HG03159 (cell line): ENCODE data around the gene HERC6.
"Not testable (repeated sequence)": the region's sequence is repeated elsewhere in the genome, so short reads cannot be mapped to it uniquely, and the experiment has no call there.

Source experiments
- ATAC-seq: cut with Tn5 transposase; IDR thresholded peaks from one replicate; pipeline ENCODE4 v1.9.1; 2021; ENCODE audit warnings: mild to moderate bottlenecking, moderate library complexity; ENCODE audit not compliant: unreplicated experiment

The HERC6 gene

DNA sequence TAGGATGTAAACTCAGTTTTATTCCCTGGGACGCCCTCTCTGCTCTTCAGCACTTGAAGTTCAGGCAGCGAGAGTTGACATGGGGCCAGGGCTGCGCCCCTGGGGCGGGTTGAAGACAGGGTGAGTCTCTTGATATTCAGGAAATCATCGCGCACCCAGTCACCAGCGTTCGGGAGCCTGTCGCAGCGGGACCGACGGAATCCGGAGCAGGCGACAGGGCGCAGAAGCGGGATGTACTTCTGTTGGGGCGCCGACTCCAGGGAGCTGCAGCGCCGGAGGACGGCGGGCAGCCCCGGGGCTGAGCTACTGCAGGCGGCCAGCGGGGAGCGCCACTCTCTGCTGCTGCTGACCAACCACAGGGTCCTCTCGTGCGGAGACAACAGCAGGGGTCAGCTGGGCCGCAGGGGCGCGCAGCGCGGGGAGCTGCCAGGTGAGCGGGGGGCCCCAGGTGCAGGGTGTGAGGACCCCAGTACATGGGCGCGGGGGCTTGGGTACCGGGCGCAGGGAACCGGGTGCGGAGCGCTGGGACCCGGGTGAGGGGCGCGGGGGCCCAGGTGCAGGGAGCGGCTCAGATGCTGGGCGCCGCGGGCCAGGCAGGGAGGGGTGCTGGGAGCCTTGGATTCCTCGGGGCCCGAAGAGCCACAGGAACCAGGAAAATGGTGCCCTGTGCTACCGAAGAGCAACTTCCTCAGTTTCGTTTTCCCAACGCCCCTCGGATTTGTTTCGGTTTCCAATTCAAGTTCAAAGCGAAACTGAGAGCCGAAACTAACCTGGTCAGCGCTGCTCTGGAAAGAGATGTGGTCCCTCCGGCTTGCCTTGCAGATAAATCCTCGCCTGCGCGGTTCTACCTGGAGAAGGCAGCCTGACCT, at the start of gene HERC6:
TSS of gene HERC6 (plus strand) at position 162 of the 869 bp plus-strand sequence. CDS start at position 232, 70 bp downstream.
- peak; percentile 76 for ATAC-seq

DNA sequence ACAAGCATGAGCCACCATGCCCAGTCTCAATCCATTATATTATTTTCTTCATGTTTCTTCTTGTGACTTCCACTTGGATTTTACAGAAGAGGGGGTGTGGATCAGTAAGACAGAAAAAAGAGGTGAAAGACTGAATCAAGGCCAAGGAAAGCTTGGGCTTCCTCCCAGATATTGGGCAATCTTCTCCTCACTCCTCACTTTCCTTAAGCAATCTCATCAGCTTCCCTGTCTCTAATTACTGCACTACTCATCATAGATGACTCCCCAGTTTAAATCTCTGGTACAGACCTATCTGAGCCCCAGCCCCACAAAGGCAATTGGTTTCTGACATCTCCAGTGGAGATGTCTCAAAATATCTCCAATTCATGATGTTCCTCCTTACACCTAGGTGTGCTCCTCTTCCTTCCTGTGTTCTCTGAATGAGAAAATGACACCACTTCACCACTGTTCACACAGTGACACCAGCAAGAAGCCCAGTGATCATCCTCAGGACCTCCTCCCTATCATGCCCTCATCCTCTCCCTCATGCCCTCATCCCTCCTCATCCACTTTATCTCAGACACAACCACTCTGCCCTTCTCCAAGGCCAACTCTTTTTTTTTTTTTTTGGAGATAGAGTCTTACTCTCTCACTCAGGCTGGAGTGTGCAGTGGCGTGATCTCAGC, 44.8 kb upstream of the HERC6 start:
- no peak for ATAC-seq

DNA sequence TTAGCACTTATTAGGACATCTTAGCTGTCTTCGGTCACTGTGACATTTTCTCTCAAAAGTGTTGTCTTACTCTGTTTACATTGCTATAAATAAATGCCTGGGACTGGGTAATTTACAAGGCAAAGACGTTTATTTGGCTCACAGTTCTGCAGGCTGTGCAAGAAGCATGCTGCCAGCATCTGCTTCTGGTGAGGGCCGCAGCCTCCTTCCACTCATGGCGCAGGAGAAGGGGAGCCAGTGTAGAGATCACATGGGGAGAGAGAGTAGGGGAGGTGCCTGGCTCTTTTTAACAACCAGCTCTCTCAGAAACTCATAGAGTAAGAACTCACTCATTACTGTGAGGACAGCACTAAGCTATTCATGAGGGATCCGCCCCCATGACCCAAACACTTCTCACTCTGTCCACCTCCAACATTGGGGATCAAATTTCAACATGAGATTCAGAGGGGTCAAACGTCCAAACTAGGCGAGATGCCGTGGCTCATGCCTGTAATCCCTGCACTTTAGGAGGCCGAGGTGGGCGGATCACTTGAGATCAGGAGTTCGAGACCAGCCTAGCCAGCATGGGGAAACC, 43.5 kb upstream of the HERC6 start:
- ATAC-seq = no peak

DNA sequence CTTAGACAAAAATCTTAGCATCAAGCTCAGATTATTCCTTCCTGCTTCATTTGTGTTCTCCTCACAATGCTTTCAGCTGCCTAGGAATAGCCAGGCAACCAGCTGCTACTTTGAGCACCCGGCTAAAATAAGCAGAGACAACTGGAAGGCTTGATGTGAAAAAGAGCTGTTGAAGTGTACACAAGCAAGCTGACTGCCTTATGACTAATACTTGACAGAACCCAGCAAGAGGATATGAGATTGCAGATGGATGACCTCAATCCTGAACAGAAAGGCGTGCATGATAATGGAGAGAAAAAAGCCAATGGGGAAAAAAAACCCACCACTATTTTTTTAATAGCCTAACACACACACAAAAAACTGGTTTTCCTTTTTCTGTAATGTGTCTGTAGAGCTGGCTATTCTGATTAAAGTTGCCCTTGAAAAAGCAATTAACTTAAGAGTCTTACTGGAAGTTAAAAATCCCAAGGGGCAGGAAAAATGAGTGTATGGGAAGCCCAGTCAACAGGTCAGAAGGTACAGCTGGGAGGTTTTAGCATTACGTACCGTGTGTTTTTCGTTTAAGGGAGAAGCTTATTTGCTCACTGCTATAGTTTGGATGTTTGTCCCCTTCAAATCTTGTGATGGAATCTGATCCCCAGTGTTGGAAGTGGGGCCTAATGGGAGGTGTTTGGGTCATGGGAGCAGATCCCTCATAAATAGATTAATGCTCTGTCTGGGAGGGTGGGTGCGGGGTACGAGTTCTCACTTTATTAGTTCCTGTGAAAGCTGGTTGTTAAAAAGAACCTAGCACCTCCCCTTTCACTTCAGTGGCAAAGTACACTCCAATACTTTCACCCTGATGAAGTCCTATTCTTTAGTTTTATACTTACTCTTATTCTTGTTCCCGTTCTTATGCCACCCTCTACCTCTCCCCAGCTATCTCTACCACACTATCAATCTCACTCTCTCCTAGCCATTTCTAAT, 37.1 kb upstream of the HERC6 start:
- ATAC-seq = no peak

DNA sequence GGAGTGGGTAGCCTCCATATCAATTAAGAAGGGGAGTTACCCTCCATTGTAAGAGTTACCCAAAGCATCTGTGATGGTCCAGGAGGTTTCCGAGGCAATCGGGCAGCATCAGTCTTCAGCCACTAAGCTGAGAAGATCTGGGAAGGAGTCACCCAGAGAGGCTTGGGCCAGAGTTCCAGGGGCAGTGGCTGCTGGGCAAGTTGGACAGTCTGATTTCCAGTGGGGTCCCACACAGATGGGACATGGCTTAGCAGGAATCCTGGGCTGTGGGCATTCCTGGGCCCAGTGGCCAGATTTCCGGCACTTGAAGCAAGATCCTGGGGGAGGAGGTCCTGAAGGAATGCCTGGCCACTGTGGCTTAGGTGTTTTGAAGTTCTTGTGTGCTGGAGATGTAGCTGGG, 31.8 kb upstream of the HERC6 start:
- not testable (repeated sequence) for ATAC-seq

DNA sequence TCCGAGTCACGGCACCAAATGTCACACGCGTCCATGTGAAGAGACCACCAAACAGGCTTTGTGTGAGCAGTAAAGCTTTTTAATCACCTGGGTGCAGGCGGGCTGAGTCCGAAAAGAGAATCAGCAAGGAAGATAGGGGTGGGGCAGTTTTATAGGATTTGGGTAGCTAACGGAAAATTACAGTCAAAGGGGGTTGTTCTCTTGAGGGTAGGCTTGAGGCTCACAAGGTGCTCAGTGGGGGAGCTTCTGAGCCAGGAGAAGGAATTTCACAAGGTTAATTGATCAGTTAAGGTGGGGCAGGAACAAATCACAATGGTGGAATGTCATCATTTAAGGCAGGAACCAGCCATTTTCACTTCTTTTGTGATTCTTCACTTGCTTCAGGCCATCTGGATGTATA, 29.9 kb upstream of the HERC6 start:
- not testable (repeated sequence) for ATAC-seq

DNA sequence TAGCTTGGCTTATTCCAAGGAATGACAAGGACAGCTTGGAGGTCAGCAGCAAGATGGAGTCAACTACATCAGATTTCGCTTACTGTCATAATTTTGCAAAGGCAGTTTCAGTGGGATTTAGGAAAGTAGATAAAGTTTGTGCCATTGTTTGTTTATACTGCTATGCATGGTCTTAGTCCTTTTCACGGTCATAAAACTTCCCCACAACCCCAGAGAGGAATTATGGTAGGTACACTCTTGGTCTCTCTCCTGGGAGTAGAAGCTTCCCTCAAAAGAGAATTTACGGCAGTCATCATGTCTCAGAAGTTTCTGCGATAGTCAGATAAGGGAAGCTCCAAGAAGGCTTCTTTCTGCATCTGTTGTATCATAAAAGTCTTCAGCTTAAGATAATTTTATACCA, 27.9 kb upstream of the HERC6 start:
- ATAC-seq = no peak

DNA sequence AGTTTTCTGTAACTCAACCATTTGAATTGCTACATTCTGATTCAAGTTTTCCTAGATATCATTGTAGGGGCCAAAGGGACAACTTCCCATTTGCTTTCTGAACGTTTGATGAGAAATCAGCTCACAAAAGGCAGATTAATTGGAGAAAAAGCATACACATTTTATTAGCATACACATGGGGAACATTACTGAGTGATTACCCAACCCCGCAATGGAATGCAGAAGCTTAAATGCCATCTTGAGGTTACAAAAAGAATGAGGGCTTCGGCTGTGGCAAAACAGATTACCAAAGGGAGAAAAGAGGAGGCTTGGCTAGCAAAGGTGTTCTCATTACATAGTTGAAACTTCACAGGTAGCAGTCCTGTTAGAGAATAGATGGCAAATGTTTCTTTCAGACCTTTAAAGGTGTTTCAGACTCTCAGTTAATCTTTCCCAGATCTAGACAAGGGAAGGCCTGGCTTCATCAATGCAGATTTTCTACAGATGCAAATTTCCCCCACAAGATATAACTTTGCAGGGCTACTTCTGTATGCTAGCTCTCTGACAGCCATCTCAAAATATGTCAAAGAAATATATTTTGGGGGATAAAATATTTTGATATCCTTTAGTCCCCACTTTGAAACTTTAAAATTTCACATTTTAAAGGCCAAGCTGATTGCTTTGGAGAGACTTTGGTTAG, 26.5 kb upstream of the HERC6 start:
- ATAC-seq = no peak

DNA sequence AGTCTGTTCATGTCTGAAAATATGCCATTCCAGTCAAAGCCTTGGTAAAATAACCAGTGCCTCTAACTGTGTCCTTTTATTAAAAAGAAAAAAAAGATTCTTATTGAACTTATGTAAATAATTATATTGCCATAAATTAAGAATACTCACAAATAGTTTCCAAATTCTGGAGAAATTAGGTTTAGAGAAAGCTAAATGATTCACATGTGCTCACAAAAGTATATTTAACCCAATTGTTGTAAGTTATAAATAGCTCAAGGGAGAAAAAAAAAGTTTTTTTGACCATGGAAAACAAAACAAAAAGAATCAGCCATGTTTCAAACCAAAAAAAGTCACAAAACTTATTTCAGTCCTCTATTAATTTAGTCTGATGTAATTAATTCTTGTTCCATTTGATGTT, 25.3 kb upstream of the HERC6 start:
- no peak for ATAC-seq

DNA sequence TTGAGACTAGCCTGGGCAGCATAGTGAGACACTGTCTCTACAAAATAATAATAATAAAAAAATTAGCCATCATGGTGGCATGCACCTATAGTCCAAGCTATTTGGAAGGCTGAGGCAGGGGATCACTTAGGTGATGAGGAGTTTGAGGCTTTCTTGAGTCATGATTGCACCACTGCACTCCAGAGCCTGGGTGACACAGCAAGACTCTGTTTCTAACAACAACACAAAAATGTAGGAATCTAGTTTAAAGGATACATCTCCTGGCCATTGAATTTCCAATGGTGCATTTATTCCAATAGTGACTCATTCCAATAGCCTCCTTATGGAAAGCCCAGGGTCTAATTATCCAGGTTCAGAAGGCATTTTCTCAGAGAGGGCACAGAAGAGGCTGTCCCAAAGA, 21.9 kb upstream of the HERC6 start:
- no peak for ATAC-seq

DNA sequence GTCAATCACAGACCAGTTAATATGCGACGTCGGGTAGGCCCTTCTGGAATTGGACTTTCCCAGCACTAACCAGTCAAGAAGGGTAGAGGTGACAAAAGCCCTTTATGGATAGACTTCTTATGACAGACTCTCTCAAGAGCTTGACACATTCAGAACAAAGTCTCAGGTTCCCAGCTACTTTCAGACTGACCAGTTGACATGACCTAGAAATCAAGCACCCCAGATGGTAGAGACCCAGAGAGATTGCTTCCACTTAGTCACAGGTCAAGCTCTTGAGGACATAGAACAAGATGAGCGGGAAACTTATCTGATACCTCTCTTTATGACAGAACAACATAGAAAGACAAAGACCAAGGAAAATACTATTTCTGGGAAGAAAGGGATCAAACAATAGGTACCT, 21.4 kb upstream of the HERC6 start:
- ATAC-seq = no peak

DNA sequence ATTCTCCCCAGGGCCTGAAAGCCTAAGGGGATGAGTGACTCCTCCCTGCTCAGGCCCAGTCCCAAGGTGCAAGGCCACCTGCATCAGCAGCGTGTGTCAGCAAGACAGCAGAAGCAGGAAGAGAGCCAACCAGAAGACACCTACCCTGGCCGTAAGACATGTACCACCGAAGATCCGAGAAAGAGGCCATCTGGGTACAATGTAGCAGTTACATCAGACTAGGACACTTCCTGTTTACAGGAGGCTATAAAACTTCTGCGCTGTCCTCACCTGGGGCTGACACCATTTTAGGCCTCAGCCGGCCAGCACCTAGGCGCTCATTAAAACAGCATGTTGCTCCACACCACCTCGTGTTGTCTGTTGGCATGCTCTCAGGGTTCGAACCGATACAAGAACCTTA, 19.1 kb upstream of the HERC6 start:
- ATAC-seq = no peak

DNA sequence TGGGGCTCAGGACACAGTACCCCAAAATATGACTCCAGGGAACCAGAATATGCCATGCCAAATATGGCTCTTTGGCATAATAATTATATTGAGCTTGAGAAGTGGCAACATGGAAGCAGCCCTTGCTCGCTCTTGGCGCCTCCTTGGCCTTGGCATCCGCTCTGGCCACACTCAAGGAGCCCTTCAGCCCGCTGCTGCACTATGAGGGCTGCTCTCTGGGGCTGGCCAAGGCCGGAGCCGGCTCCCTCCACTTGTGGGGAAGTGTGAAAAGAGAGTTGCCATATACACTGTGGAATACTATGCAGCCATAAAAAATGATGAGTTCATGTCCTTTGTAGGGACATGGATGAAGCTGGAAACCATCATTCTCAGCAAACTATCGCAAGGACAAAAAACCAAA, 18.4 kb upstream of the HERC6 start:
- ATAC-seq = no peak

DNA sequence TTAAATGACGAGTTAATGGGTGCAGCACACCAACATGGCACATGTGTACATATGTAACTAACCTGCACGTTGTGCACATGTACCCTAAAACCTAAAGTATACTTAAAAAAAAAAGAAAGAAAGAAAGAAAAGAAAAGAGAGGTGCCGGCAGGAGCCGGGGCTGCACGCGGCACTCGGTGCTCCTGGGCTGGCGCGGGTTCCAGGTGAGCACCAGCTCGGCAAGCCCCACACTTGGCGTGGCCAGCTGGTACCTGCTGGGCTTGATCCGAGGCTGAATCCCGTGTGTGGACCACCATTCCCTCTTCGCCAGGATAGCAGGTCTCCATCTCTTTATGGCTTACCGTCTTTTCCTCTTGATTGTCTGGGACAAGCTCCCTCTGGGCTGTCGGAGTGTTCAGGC, 17.9 kb upstream of the HERC6 start:
- ATAC-seq = no peak

DNA sequence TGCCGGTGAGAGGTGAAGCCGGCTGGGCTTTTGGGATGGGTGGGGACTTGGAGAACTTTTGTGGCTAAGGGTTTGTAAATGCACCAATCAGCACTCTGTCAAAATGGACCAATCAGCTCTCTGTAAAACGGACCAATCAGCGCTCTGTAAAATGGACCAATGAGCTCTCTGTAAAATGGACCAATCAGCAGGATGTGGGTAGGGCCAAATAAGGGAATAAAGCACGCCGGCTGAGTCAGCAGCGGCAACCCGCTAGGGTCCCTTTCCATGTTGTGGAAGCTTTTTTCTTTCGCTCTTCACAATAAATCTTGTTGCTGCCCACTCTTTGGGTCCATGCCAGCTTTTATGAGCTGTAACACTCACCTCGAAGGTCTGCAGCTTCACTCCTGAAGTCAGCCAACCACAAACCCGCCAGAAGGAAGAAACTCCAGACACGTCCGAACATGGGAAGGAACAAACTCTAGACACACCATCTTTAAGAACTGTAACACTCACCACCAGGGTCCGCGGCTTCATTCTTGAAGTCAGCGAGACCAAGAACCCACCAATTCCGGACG, 17.4 kb upstream of the HERC6 start:
- ATAC-seq = not testable (repeated sequence)

DNA sequence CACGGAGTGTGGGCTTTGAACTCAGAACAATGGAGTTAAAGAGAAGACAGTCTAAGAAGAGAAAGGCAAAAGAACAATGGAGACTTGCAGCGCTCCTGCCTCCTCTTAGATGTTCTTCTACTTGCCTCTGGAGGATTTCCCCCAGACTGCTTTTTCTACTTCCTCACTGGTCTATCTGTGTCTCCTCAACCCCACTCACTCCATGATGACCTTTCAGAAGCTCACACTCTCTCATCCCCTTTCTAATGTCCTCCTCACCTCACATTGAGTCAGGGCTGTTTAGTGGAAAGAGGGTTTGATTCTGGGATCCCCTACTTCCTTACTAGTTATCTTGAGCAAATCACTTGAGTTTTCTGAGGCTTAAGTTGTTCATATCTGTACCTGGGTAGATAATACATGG, 12.2 kb upstream of the HERC6 start:
- ATAC-seq = no peak

DNA sequence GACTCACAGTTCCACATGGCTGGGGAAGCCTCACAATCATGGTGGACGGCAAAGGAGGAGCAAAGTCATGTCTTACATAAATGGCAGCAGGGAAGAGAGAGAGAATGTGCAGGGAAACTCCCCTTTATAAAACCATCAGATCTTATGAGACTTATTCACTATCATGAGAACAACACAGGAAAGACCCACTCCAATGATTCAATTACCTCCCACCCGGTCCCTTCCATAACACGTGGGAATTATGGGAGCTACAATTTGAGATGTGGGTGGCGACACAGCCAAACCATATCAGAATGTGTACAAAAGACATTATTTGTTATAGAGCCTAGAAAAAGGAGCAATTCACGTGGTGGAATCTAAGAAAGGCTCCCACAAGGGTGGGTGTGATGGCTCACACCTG, 10.8 kb upstream of the HERC6 start:
- no peak for ATAC-seq

DNA sequence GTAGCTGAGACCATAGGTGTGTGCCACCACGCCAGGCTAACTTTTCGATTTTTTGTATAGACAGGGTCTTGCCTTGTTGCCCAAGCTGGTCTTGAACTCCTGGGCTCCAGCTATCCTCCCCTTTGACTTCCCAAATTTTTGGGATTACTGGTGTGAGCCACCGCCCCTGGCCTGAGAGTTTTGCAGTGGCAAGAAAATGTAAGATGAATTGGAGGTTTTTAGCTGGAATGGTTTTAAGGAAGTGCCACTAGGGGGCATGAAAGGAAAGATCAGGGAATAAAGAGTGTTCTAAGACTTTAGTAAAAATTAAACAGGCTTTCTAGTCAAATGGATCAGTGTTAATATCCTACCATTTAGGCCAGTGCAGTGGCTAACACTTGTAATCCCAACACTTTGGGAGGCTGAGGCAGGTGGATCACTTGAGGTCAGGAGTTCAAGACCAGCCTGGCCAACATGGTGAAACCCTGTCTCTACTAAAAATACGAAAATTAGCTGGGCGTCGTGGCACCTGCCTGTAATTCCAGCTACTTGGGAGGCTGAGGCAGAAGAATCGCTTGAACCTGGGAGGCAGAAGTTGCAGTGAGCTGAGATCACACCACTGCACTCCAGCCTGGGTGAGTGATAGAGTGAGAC, 9.4 kb upstream of the HERC6 start:
- not testable (repeated sequence) for ATAC-seq

DNA sequence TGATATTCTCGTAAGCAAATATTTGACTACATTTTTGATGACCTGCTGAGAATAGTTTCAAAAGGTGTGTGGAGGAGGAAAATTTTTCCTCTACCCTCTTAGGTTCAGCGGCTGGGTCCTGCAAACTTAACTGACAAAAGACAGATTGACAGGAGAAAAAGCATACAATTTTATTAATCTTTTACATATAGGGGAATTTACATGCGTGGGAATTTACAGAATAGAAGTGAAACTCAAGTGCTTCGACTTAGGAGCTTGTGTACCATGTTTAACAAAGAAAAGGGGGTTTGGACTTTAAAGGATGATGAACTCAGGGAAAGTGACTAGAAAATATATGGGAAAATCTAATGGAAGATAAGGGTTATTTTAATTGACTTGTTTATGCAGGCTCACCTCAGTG, 2.5 kb downstream of the HERC6 start:
- ATAC-seq = no peak

DNA sequence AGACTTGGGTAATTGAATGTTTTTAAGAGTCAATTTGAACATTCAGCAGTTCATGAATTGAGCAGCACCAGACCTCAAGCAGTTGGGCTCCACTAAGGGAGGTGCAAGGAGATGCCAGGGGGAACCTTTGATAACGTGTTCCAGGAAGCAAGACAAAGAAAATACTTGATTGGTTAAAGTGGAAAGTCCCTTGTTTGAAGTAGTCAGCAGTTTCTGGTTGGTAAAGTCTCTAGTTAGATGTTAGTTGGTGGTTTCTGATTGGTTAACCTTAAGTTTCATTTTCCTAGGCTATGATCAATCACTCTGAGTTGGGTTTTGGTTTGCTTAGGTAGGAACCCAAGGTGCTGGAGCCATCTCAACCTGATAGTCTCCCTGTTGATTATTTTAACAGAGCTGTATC, 4.0 kb downstream of the HERC6 start:
- ATAC-seq = peak; percentile 40
